Inflammatory macrophage treated with lipopolysaccharide for 1 hour (primary cell): Measurements from ENCODE around the gene NFIL3.
"Not testable (repeated sequence)": the region's sequence is repeated elsewhere in the genome, so short reads cannot be mapped to it uniquely, and the experiment has no call there.

Experiments
- DNase-seq, 2 donors: peaks; one replicate each; pipeline ENCODE4 v3.0.0-alpha.2; 2020 to 2022

NFIL3 gene, protein sequence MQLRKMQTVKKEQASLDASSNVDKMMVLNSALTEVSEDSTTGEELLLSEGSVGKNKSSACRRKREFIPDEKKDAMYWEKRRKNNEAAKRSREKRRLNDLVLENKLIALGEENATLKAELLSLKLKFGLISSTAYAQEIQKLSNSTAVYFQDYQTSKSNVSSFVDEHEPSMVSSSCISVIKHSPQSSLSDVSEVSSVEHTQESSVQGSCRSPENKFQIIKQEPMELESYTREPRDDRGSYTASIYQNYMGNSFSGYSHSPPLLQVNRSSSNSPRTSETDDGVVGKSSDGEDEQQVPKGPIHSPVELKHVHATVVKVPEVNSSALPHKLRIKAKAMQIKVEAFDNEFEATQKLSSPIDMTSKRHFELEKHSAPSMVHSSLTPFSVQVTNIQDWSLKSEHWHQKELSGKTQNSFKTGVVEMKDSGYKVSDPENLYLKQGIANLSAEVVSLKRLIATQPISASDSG

GRCh38 chr9:91423785-91424402, at the start of gene NFIL3:
Gene NFIL3, minus strand, starts transcription at chr9:91423832. Its CDS starts 13,098 bp downstream, at chr9:91410734.
- peak; percentile 80 to 86 for DNase-seq

- not testable (repeated sequence) for DNase-seq
Measured at GRCh38 chr9:91471524-91471923, 47.9 kb upstream of the NFIL3 start.

GRCh38 chr9:91465420-91465819, 41.8 kb upstream of the NFIL3 start:
- no peak for DNase-seq

- no peak for DNase-seq
Measured at GRCh38 chr9:91458906-91459305, 35.3 kb upstream of the NFIL3 start.

- no peak for DNase-seq
Measured at GRCh38 chr9:91452844-91453243, 29.2 kb upstream of the NFIL3 start.

GRCh38 chr9:91451431-91452270, 28.0 kb upstream of the NFIL3 start:
- no peak for DNase-seq

DNA sequence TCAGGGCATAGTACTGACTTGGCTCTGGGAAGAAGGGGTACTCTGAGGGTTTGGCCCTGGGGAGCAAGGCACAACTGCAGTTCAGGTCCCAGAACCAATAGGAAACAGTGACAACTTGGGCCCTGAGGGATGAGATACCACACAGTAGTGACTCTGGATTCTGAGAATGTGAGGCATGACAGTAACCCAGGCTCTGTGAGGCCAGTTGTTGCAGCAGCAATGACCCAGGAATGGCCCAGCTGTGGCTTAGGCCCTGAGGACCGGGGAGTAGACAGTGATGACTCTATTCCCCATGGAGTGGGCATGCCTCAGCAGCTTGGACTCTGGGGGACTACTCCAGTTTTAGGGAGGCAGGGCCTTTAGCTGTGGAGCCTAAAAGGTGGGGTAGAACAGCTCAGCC, 21.5 kb upstream of the NFIL3 start:
- DNase-seq, result no peak

GRCh38 chr9:91443994-91444392, 20.4 kb upstream of the NFIL3 start:
- no peak for DNase-seq

GRCh38 chr9:91443321-91443993, 19.8 kb upstream of the NFIL3 start:
- DNase-seq, result no peak

DNA sequence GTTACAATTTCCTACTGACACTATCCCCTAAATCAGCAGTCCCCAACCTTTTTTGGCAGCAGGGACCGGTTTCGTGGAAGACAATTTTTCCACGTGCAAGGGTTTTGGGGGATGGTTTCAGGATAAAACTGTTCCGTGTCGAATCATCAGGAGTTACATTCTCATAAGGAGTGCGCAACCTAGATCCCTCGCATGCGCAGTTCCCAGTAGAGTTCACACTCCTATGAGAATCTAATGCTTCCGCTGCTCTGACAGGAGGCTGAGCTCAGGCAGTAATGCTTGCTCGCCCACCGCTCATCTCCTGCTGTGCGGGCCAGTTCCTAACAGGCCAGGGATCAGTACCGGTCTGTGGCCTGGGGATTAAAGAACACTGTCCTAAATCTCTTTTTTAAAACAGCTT, 13.2 kb upstream of the NFIL3 start:
- DNase-seq, result no peak

GRCh38 chr9:91433180-91433579, 9.5 kb upstream of the NFIL3 start:
- peak; percentile 51 to 63 for DNase-seq

DNA sequence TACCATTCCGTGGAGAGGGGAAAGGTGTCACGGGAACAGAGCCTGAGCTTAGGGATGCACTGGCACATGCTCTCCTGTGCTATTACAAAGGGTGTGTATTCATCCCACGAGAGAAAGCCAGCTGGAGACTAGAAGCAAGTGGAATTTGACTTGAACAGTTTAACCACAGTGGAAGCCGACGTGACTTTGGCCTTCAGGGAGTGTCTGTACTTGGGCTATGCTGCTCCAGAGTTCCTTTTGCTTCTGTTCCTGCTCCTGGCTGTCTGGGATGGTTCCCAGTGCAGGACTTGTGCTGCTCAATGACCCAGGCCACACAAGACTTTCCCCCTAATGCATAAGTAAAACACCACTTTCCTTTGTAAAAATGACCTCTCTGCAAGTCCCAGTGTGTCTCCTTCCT, 7.9 kb upstream of the NFIL3 start:
- DNase-seq, result no peak

GRCh38 chr9:91429501-91429900, 5.9 kb upstream of the NFIL3 start:
- no peak for DNase-seq

DNA sequence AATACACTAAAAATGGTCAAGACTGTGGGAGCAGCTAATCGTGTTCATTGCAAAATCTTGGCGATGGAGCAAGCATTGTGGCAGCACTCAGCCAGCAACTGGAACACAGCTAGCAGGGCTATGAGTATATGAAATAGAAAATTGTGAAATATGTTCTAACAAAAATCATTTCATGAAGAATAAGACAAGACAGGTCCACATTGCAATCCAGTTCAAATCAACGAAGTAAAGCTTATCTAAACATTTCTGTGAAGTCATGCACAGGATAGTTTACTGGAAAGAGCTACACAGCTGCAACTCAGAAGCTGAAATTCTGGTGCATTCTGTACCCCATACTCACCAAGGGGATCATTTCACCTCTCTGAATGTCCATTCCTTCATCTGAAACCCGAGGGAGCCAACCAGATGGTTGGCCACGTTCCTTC, 5.3 kb upstream of the NFIL3 start:
- peak; percentile 81 to 87 for DNase-seq

DNA sequence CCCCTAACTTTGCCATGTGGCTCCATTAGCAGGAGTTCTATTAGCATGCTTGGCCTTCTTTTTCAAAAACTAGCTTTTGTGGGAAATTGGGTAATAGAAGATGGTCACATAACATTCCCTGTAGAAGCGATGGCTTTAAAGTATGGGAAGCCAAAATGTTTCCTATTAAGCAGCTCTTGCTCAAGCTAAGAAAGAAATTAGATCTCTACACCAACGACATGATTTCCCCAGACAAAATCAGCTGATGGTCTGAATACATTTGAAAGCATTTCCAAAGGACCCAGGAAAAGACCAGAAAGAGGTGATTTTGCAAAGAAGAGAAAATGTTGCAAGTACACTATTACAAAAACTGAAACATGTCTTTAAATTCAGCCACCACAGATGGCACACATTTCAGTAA, 4.8 kb upstream of the NFIL3 start:
- peak; percentile 69 to 91 for DNase-seq

DNA sequence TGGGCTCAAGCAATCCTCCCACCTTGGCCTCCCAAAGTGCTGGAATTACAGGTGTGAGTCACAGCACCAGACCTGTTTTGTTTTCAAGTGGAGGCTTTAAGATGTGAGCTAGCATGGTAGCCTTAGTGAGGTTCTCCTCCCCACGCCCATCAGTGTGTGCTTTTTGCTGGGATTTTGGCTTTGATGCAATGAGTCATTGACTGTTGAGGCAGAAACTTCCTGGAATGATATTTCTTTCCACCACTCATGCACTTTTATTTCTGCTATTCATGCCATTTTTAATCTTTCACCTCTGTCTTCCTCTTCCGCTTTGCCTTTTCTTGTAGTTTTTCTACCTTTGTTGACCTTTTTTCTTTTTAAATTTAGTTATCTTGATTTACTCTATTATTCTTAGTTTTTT, 4.2 kb upstream of the NFIL3 start:
- peak; percentile 78 to 84 for DNase-seq

GRCh38 chr9:91426123-91426745, 2.6 kb upstream of the NFIL3 start:
- peak; percentile 45 to 57 for DNase-seq

- no peak for DNase-seq
Measured at GRCh38 chr9:91425271-91425670, 1.6 kb upstream of the NFIL3 start.

DNA sequence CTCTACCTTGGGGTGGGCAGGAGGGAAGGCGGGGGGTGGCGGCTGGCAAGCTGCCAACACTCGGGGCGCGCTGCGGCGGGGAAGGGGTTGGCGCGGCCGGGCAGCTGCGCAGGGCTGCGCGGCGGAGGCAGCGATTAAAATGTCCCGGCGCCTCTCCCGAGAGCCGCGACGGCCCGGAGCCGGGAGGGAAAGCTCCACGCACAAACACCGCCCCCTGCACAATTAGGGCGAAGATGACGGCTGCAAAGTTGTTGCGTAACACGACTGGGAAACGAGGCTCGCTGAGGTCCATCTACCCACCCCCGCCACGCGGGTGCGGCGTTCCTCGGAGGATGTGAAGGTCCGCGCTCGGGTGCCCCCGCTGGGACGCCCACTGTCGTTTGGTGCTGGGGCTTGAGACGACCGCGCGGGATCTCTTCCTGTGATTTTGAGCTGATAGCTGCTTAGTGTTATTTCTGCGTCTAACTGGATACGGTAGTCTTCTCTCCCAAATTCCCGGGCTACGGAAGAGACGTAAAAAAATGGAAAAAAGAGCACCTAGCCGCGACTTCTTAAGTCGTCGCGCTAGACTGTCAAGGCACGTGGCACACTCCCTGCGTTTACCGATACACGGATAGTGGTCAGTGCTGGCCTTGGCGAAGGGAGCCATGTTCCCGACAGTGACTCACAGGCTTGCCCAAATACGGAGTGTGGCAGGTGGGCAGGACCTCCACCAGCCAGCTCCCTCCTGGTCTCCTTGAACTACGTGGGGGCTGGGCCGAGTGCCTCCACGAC, 958 bp upstream of the NFIL3 start:
- DNase-seq, result peak; percentile 81 to 86

DNA sequence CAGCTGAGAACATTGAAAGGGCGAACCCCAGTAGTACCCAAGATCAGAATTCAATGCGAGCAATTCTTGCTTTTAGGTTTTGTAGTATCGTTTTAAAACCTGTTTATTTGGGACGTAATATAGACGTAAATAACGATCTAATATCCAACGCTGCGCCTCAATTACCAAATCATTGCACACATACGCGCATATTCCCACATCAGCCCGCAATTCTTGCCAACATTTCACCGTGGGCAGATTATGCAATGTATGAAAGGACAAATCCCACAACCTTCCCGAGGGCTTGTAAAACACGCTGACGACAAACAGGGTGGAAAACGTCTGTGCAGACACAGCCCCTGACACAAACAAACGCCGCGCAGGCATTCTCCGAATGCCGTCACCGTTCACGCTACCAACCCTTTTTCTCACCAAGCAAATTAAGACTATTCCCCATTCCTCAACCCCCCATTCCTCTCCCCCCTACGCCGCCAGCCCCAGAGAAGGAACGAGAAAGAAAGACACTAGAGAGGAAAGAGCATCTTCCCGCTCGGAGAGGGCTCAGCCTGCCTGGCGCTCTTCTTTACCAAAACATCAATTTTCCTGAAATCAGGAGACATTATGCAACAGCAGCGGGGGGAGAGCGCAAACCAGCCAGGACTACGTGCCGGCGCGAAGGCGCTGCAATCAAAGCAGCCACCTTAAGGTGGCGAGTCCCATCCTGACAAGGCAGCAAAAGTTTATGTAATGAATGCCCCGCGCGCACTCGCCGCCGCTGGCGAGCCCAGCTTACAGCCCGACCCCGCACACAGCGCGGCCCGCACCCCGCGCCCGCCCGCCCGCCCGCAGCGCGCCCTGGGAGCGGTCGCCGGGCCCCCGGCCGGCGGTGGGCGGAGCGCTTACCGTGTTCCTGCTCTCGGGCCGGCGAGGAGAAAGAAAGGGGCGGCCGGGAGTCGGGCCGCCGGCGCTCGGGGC, 597 bp downstream of the NFIL3 start:
- peak; percentile 85 to 94 for DNase-seq
